ENCODE results near the gene RCN2. TPM values are rescaled to one million over a fixed set of nuclear protein-coding genes. Genes with fewer than 3 reads are reported as not detected.
"Not testable (repeated sequence)": the region's sequence is repeated elsewhere in the genome, so short reads cannot be mapped to it uniquely, and the experiment has no call there.

Gene RCN2, protein sequence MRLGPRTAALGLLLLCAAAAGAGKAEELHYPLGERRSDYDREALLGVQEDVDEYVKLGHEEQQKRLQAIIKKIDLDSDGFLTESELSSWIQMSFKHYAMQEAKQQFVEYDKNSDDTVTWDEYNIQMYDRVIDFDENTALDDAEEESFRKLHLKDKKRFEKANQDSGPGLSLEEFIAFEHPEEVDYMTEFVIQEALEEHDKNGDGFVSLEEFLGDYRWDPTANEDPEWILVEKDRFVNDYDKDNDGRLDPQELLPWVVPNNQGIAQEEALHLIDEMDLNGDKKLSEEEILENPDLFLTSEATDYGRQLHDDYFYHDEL
- total RNA-seq: 32.8 TPM
- long read RNA-seq, full-length matches to known transcripts: 72 of 79 reads
- long read RNA-seq, partial matches to known transcripts: 7 of 79 reads
- long read RNA-seq, other reads (novel, unspliced or antisense): 0 of 79 reads

- peak; percentile 98 for DNase-seq
- H3K4me1 ChIP-seq: peaks cover 22% of the 10 kb centered on the region
- H3K27ac ChIP-seq: peak within 1 kb of the TSS; percentile 77
- no peaks in the 10 kb centered on the region for H3K9me3 ChIP-seq
- no peaks in the 10 kb centered on the region for H3K27me3 ChIP-seq (ENCODE audit: low read depth)
- intact Hi-C loops (cut with DNase I): no loop called here
- TF ChIP-seq, protein P1, sequence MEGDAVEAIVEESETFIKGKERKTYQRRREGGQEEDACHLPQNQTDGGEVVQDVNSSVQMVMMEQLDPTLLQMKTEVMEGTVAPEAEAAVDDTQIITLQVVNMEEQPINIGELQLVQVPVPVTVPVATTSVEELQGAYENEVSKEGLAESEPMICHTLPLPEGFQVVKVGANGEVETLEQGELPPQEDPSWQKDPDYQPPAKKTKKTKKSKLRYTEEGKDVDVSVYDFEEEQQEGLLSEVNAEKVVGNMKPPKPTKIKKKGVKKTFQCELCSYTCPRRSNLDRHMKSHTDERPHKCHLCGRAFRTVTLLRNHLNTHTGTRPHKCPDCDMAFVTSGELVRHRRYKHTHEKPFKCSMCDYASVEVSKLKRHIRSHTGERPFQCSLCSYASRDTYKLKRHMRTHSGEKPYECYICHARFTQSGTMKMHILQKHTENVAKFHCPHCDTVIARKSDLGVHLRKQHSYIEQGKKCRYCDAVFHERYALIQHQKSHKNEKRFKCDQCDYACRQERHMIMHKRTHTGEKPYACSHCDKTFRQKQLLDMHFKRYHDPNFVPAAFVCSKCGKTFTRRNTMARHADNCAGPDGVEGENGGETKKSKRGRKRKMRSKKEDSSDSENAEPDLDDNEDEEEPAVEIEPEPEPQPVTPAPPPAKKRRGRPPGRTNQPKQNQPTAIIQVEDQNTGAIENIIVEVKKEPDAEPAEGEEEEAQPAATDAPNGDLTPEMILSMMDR (IDR thresholded peaks at IDR 0.05): no peak
- ATAC-seq: peak; percentile 100
- H3K4me3 ChIP-seq: peak within 1 kb of the TSS; percentile 73
- H3K36me3 ChIP-seq: peaks cover 9% of the 10 kb centered on the region
Observed at GRCh38 chr15:76931397-76932134, at the start of gene RCN2. RCN2 (plus strand) TSS chr15:76931749; CDS start chr15:76931842, 93 bp downstream.

GRCh38 chr15:76885212-76885611, 46.3 kb upstream of the RCN2 start:
- no peaks in the 10 kb centered on the region for H3K4me1 ChIP-seq
- no peaks in the 10 kb centered on the region for H3K27me3 ChIP-seq (ENCODE audit: low read depth)
- ATAC-seq (no peak), DNase-seq (no peak)
- no peak overlapping the region for H3K4me3 ChIP-seq
- no peaks in the 10 kb centered on the region for H3K9me3 ChIP-seq
- TF ChIP-seq, protein P1 (IDR thresholded peaks at IDR 0.05): no peak
- no peak overlapping the region for H3K27ac ChIP-seq
- intact Hi-C loops (cut with DNase I): no loop called here
- peaks cover 26% of the 10 kb centered on the region for H3K36me3 ChIP-seq

DNA sequence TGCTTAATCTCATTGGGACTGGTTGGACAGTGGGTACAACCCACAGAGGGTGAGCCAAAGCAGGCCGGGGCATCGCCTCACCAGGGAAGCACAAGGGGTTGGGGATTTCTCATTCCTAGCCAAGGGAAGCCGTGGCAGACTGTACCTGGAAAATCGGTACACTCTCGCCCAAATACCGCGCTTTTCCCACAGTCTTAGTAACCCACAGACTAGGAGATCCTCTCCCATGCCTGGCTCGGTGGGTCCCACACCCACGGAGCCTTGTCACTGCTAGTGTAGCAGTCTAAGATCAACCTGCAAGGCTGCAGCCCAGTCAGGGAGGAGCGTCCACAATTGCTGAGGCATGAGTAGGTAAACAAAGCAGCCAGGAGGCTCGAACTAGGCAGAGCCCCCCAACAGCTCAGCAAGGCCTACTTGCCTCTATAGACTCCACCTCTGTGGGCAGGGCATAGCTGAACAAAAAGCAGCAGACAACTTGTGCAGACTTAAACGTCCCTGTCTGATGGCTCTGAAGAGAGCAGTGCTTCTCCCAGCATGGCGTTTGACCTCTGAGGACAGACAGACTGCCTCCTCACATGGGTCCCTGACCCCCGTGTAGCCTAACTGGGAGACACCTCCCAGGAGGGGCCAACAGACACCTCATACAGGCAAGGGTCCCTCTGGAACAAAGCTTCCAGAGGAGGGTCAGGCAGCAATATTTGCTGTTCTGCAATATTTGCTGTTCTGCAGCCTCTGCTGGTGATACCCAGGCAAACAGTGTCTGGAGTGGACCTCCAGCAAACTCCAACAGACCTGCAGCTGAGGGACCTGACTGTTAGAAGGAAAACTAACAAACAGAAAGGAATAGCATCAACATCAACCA, 44.0 kb upstream of the RCN2 start:
- intact Hi-C loops (cut with DNase I); H3K4me3 ChIP-seq; H3K27ac ChIP-seq; ATAC-seq; DNase-seq; H3K27me3 ChIP-seq (ENCODE audit: low read depth); H3K9me3 ChIP-seq; H3K4me1 ChIP-seq: not testable (repeated sequence)
- peaks cover 10% of the 10 kb centered on the region for H3K36me3 ChIP-seq

DNA sequence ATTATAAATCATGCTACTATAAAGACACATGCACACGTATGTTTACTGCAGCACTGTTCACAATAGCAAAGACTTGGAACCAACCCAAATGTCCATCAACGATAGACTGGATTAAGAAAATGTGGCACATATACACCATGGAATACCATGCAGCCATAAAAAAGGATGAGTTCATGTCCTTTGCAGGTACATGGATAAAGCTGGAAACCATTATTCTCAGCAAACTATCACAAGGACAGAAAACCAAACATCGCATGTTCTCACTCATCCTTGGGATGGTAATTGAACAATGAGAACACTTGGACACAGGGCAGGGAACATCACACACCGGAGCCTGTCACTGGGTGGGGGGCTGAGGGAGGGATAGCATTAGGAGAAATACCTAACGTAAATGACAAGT, 38.7 kb upstream of the RCN2 start:
- H3K27ac ChIP-seq; DNase-seq; H3K4me1 ChIP-seq; H3K4me3 ChIP-seq; H3K36me3 ChIP-seq; H3K27me3 ChIP-seq (ENCODE audit: low read depth); H3K9me3 ChIP-seq; ATAC-seq; intact Hi-C loops (cut with DNase I): not testable (repeated sequence)

DNA sequence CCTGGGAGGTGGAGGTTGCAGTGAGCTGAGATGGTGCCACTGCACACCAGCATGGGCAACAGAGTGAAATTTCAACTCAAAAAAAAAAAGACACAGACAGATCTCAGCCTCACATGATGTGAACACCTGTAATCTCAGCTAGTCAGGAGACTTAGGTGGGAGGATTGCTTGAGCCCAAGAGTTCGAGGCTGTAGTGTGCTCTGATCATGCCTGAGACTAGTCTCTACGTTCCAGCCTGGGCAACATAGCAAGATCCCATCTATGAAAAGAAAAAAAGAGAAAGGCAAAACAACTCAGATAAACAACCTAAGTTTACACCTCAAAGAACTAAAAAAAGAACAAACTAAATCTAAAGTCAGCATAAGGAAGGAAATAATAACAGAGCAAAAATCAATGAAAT, 37.4 kb upstream of the RCN2 start:
- Histone ChIP-seq H3K27ac (no peak overlapping the region), H3K9me3 (no peaks in the 10 kb centered on the region), H3K4me3 (no peak overlapping the region), H3K27me3 (ENCODE audit: low read depth) (no peaks in the 10 kb centered on the region), H3K4me1 (peaks cover 6% of the 10 kb centered on the region), H3K36me3 (no peaks in the 10 kb centered on the region)
- ATAC-seq: no peak
- DNase-seq: no peak
- TF ChIP-seq, protein P1 (IDR thresholded peaks at IDR 0.05): no peak
- intact Hi-C loops (cut with DNase I): no loop called here

DNA sequence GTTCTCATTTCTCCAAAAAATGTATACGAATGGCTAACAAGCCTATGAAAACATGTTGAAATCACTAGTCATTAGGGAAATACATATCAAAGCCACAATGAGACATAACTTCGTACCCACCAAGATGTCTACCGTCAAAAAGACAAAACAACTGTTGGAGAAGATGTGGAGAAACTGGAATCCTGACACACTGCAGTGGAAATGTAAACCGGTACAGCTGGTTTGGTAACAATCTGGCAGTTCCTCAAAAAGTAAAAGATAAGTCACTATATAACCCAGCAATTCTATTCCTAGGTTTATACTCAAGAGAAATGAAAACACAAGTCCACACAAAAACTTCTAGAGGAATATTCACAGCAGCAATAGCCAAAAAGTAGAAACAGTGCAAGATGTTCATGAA, 33.4 kb upstream of the RCN2 start:
- no peaks in the 10 kb centered on the region for H3K9me3 ChIP-seq
- H3K27me3 ChIP-seq (ENCODE audit: low read depth): no peaks in the 10 kb centered on the region
- no peak overlapping the region for H3K27ac ChIP-seq
- no peak overlapping the region for H3K4me3 ChIP-seq
- intact Hi-C loops (cut with DNase I): no loop called here
- peaks cover 17% of the 10 kb centered on the region for H3K4me1 ChIP-seq
- ATAC-seq (no peak), DNase-seq (no peak)
- no peaks in the 10 kb centered on the region for H3K36me3 ChIP-seq
- TF ChIP-seq, protein P1 (IDR thresholded peaks at IDR 0.05): no peak

DNA sequence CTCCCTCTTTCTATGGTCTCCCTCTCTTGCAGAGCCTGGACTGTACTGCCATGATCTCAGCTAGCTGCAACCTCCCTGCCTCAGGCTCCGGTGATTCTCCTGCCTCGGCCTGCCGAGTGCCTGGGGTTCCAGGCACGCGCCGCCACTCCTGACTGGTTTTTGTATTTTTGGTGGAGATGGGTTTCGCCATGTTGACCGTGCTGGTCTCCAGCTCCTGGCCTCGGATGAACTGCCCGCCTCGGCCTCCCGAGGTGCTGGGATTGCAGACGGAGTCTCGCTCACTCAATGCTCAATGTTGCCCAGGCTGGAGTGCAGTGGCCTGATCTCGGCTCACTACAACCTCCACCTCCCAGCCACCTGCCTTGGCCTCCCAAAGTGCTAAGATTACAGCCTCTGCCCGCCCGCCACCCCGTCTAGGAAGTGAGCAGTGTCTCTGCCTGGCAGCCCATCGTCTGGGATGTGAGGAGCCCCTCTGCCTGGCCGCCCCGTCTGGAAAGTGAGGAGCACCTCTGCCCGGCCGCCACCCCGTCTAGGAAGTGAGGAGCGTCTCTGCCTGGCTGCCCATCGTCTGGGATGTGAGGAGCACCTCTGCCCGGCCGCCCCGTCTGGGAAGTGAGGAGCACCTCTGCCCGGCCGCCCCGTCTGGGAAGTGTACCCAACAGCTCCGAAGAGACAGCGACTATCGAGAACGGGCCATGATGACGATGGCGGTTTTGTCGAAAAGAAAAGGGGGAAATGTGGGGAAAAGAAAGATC, 32.2 kb upstream of the RCN2 start:
- H3K27ac ChIP-seq; DNase-seq; H3K27me3 ChIP-seq (ENCODE audit: low read depth); H3K4me3 ChIP-seq; H3K9me3 ChIP-seq; ATAC-seq; intact Hi-C loops (cut with DNase I); H3K36me3 ChIP-seq: not testable (repeated sequence)
- H3K4me1 ChIP-seq: peaks cover 30% of the 10 kb centered on the region

DNA sequence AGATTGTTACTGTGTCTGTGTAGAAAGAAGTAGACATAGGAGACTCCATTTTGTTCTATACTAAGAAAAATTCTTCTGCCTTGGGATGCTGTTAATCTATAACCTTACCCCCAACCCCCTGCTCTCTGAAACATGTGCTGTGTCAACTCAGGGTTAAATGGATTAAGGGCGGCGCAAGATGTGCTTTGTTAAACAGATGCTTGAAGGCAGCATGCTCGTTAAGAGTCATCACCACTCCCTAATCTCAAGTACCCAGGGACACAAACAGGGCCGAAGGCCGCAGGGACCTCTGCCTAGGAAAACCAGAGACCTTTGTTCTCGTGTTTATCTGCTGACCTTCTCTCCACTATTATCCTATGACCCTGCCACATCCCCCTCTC, 31.6 kb upstream of the RCN2 start:
- DNase-seq; ATAC-seq; H3K27ac ChIP-seq; intact Hi-C loops (cut with DNase I); H3K4me3 ChIP-seq; H3K27me3 ChIP-seq (ENCODE audit: low read depth); H3K9me3 ChIP-seq; H3K36me3 ChIP-seq: not testable (repeated sequence)
- peaks cover 34% of the 10 kb centered on the region for H3K4me1 ChIP-seq
